Ishikawa (cell line): Measurements from ENCODE around the gene FOXP4.

ENCODE experiments used
- CEBPB ChIP-seq: IDR thresholded peaks from 2 replicates; pipeline ENCODE4 v1.6.1; 2012
- CREB1 ChIP-seq: IDR thresholded peaks from 2 replicates; pipeline ENCODE4 v1.6.1; 2012; ENCODE audit warnings: low read depth
- EGR1 ChIP-seq: IDR thresholded peaks from 2 replicates; pipeline ENCODE4 v1.6.1; 2012
- EP300 ChIP-seq: IDR thresholded peaks from 2 replicates; pipeline ENCODE4 v1.6.1; 2012; ENCODE audit warnings: borderline replicate concordance
- FOXM1 ChIP-seq: IDR thresholded peaks from 2 replicates; pipeline ENCODE4 v1.6.1; 2012; ENCODE audit warnings: low read depth, borderline replicate concordance
- MAX ChIP-seq: IDR thresholded peaks from 2 replicates; pipeline ENCODE4 v1.6.1; 2012
- NFIC ChIP-seq: IDR thresholded peaks from 2 replicates; pipeline ENCODE4 v1.6.1; 2012
- RAD21 ChIP-seq: IDR thresholded peaks from 2 replicates; pipeline ENCODE4 v1.6.1; 2012; ENCODE audit warnings: low read depth
- REST ChIP-seq: IDR thresholded peaks from 2 replicates; pipeline ENCODE4 v1.6.1; 2012; ENCODE audit warnings: low read depth, mild to moderate bottlenecking
- TAF1 ChIP-seq: IDR thresholded peaks from 2 replicates; pipeline ENCODE4 v1.6.1; 2012; ENCODE audit warnings: low read depth, mild to moderate bottlenecking
- TCF12 ChIP-seq: IDR thresholded peaks from 2 replicates; pipeline ENCODE4 v1.6.1; 2012; ENCODE audit warnings: low read depth
- TEAD4 ChIP-seq: IDR thresholded peaks from 2 replicates; pipeline ENCODE4 v1.6.1; 2012
- USF1 ChIP-seq: IDR thresholded peaks from 2 replicates; pipeline ENCODE4 v1.6.1; 2012
- YY1 ChIP-seq: IDR thresholded peaks from 2 replicates; pipeline ENCODE4 v1.6.1; 2012; ENCODE audit warnings: low read depth
- ZBTB7A ChIP-seq: IDR thresholded peaks from 2 replicates; pipeline ENCODE4 v1.6.1; 2012; ENCODE audit warnings: low read depth

The FOXP4 gene

GRCh38 chr6:41535766-41536165 lies 10.4 kb upstream of the FOXP4 start:
- TF ChIP-seq NFIC (no peak), FOXM1 (no peak), CREB1 (no peak), REST (no peak), ZBTB7A (no peak), YY1 (no peak), USF1 (no peak), CEBPB (no peak), EGR1 (no peak), TEAD4 (no peak), TAF1 (no peak), TCF12 (no peak)

- TF ChIP-seq ZBTB7A (no peak), EP300 (peak; percentile 82), TAF1 (no peak), NFIC (peak; percentile 97), REST (no peak), TEAD4 (peak; percentile 46), CREB1 (no peak), CEBPB (no peak), FOXM1 (no peak), YY1 (no peak; the same call in 1 of the 2 replicates), USF1 (no peak), MAX (no peak; the same call in 1 of the 2 replicates), TCF12 (peak; percentile 73), EGR1 (0 out of 2 replicates have a peak, but pooled peaks have one; percentile 19), RAD21 (peak; percentile 17; the same call in 1 of the 2 replicates)
Observed at GRCh38 chr6:41536795-41537758, 9.1 kb upstream of the FOXP4 start.

- TF ChIP-seq FOXM1: no peak
- no peak for TF ChIP-seq TAF1
- TF ChIP-seq ZBTB7A: no peak
- no peak for TF ChIP-seq RAD21
- no peak for TF ChIP-seq YY1
- TF ChIP-seq EP300: no peak
Observed at GRCh38 chr6:41538556-41539182, 7.5 kb upstream of the FOXP4 start.

- no peak for TF ChIP-seq USF1
- TF ChIP-seq ZBTB7A: no peak
- no peak for TF ChIP-seq YY1
- no peak for TF ChIP-seq MAX
- TF ChIP-seq REST: no peak
- TF ChIP-seq FOXM1: no peak
- no peak for TF ChIP-seq TCF12
- no peak for TF ChIP-seq CREB1
- TF ChIP-seq NFIC: no peak
- no peak for TF ChIP-seq EP300
- TF ChIP-seq EGR1: no peak
- TF ChIP-seq TEAD4: no peak
- no peak for TF ChIP-seq TAF1
- TF ChIP-seq CEBPB: no peak
- TF ChIP-seq RAD21: no peak
Observed at GRCh38 chr6:41539204-41539603, 7.0 kb upstream of the FOXP4 start.
